Mesothelial cell of epicardium (in vitro differentiated cells): ENCODE results near the gene SYNGAP1. TPM values are rescaled to one million over a fixed set of nuclear protein-coding genes. Genes with fewer than 3 reads are reported as not detected.

ENCODE experiments used
- DNase-seq, 2 experiments: peaks; one replicate each; pipeline ENCODE4 v3.0.0; 2021; ENCODE audit warnings: low spot score in 2 of 2; ENCODE audit not compliant: unreplicated experiment in 2 of 2
- H3K27ac Mint-ChIP-seq: 2 replicates; pipeline ENCODE4 v1.8.0; 2021; ENCODE audit warnings: mixed read lengths
- H3K27me3 Mint-ChIP-seq: 2 replicates; pipeline ENCODE4 v1.8.0; 2021; ENCODE audit warnings: low read depth, mixed read lengths
- H3K36me3 Mint-ChIP-seq: 2 replicates; pipeline ENCODE4 v1.8.0; 2021; ENCODE audit warnings: mixed read lengths
- H3K4me1 Mint-ChIP-seq: 2 replicates; pipeline ENCODE4 v1.8.0; 2021; ENCODE audit warnings: mixed read lengths
- H3K4me3 Mint-ChIP-seq: 2 replicates; pipeline ENCODE4 v1.8.0; 2021; ENCODE audit warnings: mild to moderate bottlenecking, moderate library complexity, mixed read lengths
- H3K9me3 Mint-ChIP-seq: 2 replicates; pipeline ENCODE4 v1.8.0; 2021; ENCODE audit warnings: mixed read lengths
- CTCF ChIP-seq: fragments of 200-600 bp; sonication (generic); IDR thresholded peaks from one replicate; pipeline ENCODE4 v1.5.0; 2021; ENCODE audit warnings: antibody characterized with exemption; ENCODE audit not compliant: unreplicated experiment
- microRNA-seq: library from miRNA; unstranded; fragments of <30 nt; microRNA quantifications from one replicate; pipeline ENCODE4 v1.2.0, GENCODE V29; 2021; ENCODE audit warnings: inconsistent platforms, mixed read lengths
- total RNA-seq: library from RNA; stranded (reverse); gene quantifications from 3 replicates; pipeline ENCODE4 v1.2.1, GENCODE V29; 2021

Gene SYNGAP1
- total RNA-seq, 1 donor from 2014 or later, result 66.1 TPM

DNA sequence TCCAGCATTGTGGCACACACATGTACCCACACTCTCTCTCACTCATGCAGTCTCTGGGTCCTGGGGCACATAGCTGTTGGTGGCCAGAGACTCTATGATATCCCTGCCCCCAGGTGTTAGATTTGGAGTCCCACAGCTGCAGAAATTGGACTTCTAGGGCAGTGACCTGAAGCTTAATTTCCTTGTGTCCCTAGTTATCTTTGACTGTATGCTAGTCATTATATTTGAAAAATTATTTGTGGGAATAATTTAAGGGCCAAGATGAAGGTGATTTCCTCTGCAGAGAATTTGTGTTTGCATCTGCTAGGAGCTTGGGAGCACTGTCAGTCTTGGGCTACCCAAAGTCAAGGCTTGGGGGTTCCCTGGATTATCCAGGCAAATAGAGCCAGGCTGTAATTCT, 84.6 kb downstream of the SYNGAP1 start:
- DNase-seq, result no peak
- Mint-ChIP-seq H3K4me3 (no peak overlapping the region), H3K36me3 (no peaks in the 10 kb centered on the region), H3K27ac (no peak overlapping the region), H3K27me3 (peaks cover 3% of the 10 kb centered on the region), H3K9me3 (peaks cover 8% of the 10 kb centered on the region), H3K4me1 (peaks cover 17% of the 10 kb centered on the region)
- no peak for TF ChIP-seq CTCF

Small RNA genes lying within 50 kb of the gene (microRNA-seq; reads per million reads assigned to microRNA genes)
- gene MIR5004, result not detected

Other genes starting within 250 kb of the SYNGAP1 start
- 12.6 to 14.4 TPM (median 14.2 TPM) in 3 replicates for gene COL11A2, start 227.6 kb upstream of the SYNGAP1 start, total RNA-seq
- gene RXRB, start 219.4 kb upstream of the SYNGAP1 start, total RNA-seq, result 67.6 to 70.4 TPM (median 70.3 TPM) in 3 replicates
- 138 to 140 TPM (median 140 TPM) in 3 replicates for gene SLC39A7, start 219.2 kb upstream of the SYNGAP1 start, total RNA-seq
- gene HSD17B8, start 215.4 kb upstream of the SYNGAP1 start, total RNA-seq, result 15.0 to 15.3 TPM (median 15.1 TPM) in 3 replicates
- 55.8 to 59.0 TPM (median 56.0 TPM) in 3 replicates for gene RING1, start 211.6 kb upstream of the SYNGAP1 start, total RNA-seq
- 67.2 to 69.8 TPM (median 69.6 TPM) in 3 replicates for gene VPS52, start 148.2 kb upstream of the SYNGAP1 start, total RNA-seq
- 2,626 to 2,771 TPM (median 2,750 TPM) in 3 replicates for gene RPS18, start 148.0 kb upstream of the SYNGAP1 start, total RNA-seq
- gene B3GALT4, start 142.9 kb upstream of the SYNGAP1 start, total RNA-seq, result 3.9 to 4.6 TPM (median 4.3 TPM) in 3 replicates
- gene WDR46, start 130.8 kb upstream of the SYNGAP1 start, total RNA-seq, result 46.2 to 53.6 TPM (median 52.0 TPM) in 3 replicates
- 38.7 to 43.0 TPM (median 39.9 TPM) in 3 replicates for gene PFDN6, start 130.5 kb upstream of the SYNGAP1 start, total RNA-seq
- gene RGL2, start 121.1 kb upstream of the SYNGAP1 start, total RNA-seq, result 108 to 113 TPM (median 112 TPM) in 3 replicates
- gene TAPBP, start 106.0 kb upstream of the SYNGAP1 start, total RNA-seq, result 62.8 to 68.3 TPM (median 64.4 TPM) in 3 replicates
- gene ZBTB22, start 102.3 kb upstream of the SYNGAP1 start, total RNA-seq, result 33.2 to 36.0 TPM (median 35.8 TPM) in 3 replicates
- gene DAXX, start 97.1 kb upstream of the SYNGAP1 start, total RNA-seq, result 31.9 to 33.2 TPM (median 33.1 TPM) in 3 replicates
- 30.1 to 31.3 TPM (median 30.3 TPM) in 3 replicates for gene KIFC1, start 28.2 kb upstream of the SYNGAP1 start, total RNA-seq
- gene PHF1, start 9.1 kb upstream of the SYNGAP1 start, total RNA-seq, result 61.0 to 63.6 TPM (median 63.0 TPM) in 3 replicates
- 238 to 239 TPM (median 239 TPM) in 3 replicates for gene CUTA, start 2.0 kb upstream of the SYNGAP1 start, total RNA-seq
- gene ZBTB9, start 34.5 kb downstream of the SYNGAP1 start, total RNA-seq, result 9.6 to 10.2 TPM (median 10.0 TPM) in 3 replicates
- 14.0 to 15.1 TPM (median 15.0 TPM) in 3 replicates for gene BAK1, start 160.2 kb downstream of the SYNGAP1 start, total RNA-seq
- 6.3 to 6.4 TPM (median 6.4 TPM) in 3 replicates for gene ITPR3, start 201.3 kb downstream of the SYNGAP1 start, total RNA-seq